ENCODE data around the gene INSM1.

Gene INSM1

GRCh38 chr20:20362774-20363433 lies 5.0 kb upstream of the INSM1 start:
- no peak for DNase-seq (ENCODE audit: low read depth)

- DNase-seq (ENCODE audit: low read depth), result no peak
Measured at GRCh38 chr20:20363434-20363798, 4.5 kb upstream of the INSM1 start.

GRCh38 chr20:20363799-20364592 lies 3.9 kb upstream of the INSM1 start:
- DNase-seq (ENCODE audit: low read depth), result no peak

GRCh38 chr20:20364593-20365479 lies 3.1 kb upstream of the INSM1 start:
- no peak for DNase-seq (ENCODE audit: low read depth)

GRCh38 chr20:20365480-20366161 lies 2.3 kb upstream of the INSM1 start:
- no peak for DNase-seq (ENCODE audit: low read depth)

GRCh38 chr20:20366551-20366875 lies 1.4 kb upstream of the INSM1 start:
- DNase-seq (ENCODE audit: low read depth), result no peak

GRCh38 chr20:20366876-20367574 lies 879 bp upstream of the INSM1 start:
- DNase-seq (ENCODE audit: low read depth), result no peak

GRCh38 chr20:20368418-20369249 lies 730 bp downstream of the INSM1 start:
- no peak for DNase-seq (ENCODE audit: low read depth)

- no peak for DNase-seq (ENCODE audit: low read depth)
Measured at GRCh38 chr20:20369250-20370093, 1.6 kb downstream of the INSM1 start.

GRCh38 chr20:20370094-20370575 lies 2.2 kb downstream of the INSM1 start:
- DNase-seq (ENCODE audit: low read depth), result no peak

GRCh38 chr20:20371083-20371482 lies 3.2 kb downstream of the INSM1 start:
- DNase-seq (ENCODE audit: low read depth), result no peak

- no peak for DNase-seq (ENCODE audit: low read depth)
Measured at GRCh38 chr20:20371681-20372080, 3.8 kb downstream of the INSM1 start.

- no peak for DNase-seq (ENCODE audit: low read depth)
Measured at GRCh38 chr20:20373091-20373571, 5.2 kb downstream of the INSM1 start.

GRCh38 chr20:20375862-20376261 lies 8.0 kb downstream of the INSM1 start:
- DNase-seq (ENCODE audit: low read depth), result no peak

- DNase-seq (ENCODE audit: low read depth), result no peak
Measured at GRCh38 chr20:20386192-20386591, 18.3 kb downstream of the INSM1 start.

- DNase-seq (ENCODE audit: low read depth), result no peak
Measured at GRCh38 chr20:20390393-20390792, 22.5 kb downstream of the INSM1 start.

- DNase-seq (ENCODE audit: low read depth), result no peak
Measured at GRCh38 chr20:20391115-20391514, 23.2 kb downstream of the INSM1 start.

GRCh38 chr20:20391766-20392165 lies 23.9 kb downstream of the INSM1 start:
- DNase-seq (ENCODE audit: low read depth), result no peak
